HG02973 (cell line): ENCODE results near the gene POLR3H.
A peak's percentile ranks its signal among the peaks of the same experiment; 100 is the strongest.
"Not testable (repeated sequence)": the region's sequence is repeated elsewhere in the genome, so short reads cannot be mapped to it uniquely, and the experiment has no call there.

Source experiments
- ATAC-seq: cut with Tn5 transposase; IDR thresholded peaks from one replicate; pipeline ENCODE4 v1.9.1; 2021; ENCODE audit warnings: moderate library complexity; ENCODE audit not compliant: unreplicated experiment

The POLR3H gene

GRCh38 chr22:41543854-41544670 lies at the start of gene POLR3H:
Gene POLR3H, minus strand, starts transcription at chr22:41544470. Its CDS starts 369 bp downstream, at chr22:41544101.
- ATAC-seq: peak; percentile 87

- ATAC-seq: not testable (repeated sequence)
These were observed 49.2 kb upstream of the POLR3H start for GRCh38 chr22:41593336-41593960.

GRCh38 chr22:41589391-41590241 lies 45.3 kb upstream of the POLR3H start, which contains the start of gene PMM1:
Gene PMM1, minus strand, starts transcription at chr22:41589840. Its CDS starts 35 bp downstream, at chr22:41589805.
- peak; percentile 86 for ATAC-seq

GRCh38 chr22:41587347-41587723 lies 43.1 kb upstream of the POLR3H start:
- no peak for ATAC-seq

GRCh38 chr22:41585898-41586297 lies 41.6 kb upstream of the POLR3H start:
- ATAC-seq: no peak

GRCh38 chr22:41584881-41585280 lies 40.6 kb upstream of the POLR3H start:
- ATAC-seq: no peak

- ATAC-seq: no peak
These were observed 38.4 kb upstream of the POLR3H start for GRCh38 chr22:41582694-41583093.

- no peak for ATAC-seq
These were observed 35.7 kb upstream of the POLR3H start for GRCh38 chr22:41579997-41580355.

GRCh38 chr22:41579297-41579996 lies 35.2 kb upstream of the POLR3H start:
- ATAC-seq: no peak

GRCh38 chr22:41578818-41579217 lies 34.5 kb upstream of the POLR3H start:
- no peak for ATAC-seq

- ATAC-seq: no peak
These were observed 33.8 kb upstream of the POLR3H start for GRCh38 chr22:41578114-41578513.

GRCh38 chr22:41576877-41577276 lies 32.6 kb upstream of the POLR3H start:
- ATAC-seq: no peak

- ATAC-seq: no peak
These were observed 31.3 kb upstream of the POLR3H start for GRCh38 chr22:41575533-41575932.

- no peak for ATAC-seq
These were observed 30.6 kb upstream of the POLR3H start for GRCh38 chr22:41574847-41575381.

GRCh38 chr22:41573677-41574076 lies 29.4 kb upstream of the POLR3H start:
- no peak for ATAC-seq

- not testable (repeated sequence) for ATAC-seq
These were observed 28.0 kb upstream of the POLR3H start for GRCh38 chr22:41572305-41572704.

- no peak for ATAC-seq
These were observed 27.5 kb upstream of the POLR3H start for GRCh38 chr22:41571786-41572185.

GRCh38 chr22:41570221-41570620 lies 26.0 kb upstream of the POLR3H start:
- ATAC-seq: no peak

- ATAC-seq: no peak
These were observed 24.5 kb upstream of the POLR3H start for GRCh38 chr22:41568811-41569210.

- no peak for ATAC-seq
These were observed 23.2 kb upstream of the POLR3H start for GRCh38 chr22:41567512-41567768.
